Sigmoid colon (tissue), 7 donors: ENCODE measurements around the gene CLCN4. TPM values are rescaled to one million over a fixed set of nuclear protein-coding genes. Genes with fewer than 3 reads are reported as not detected.

ENCODE experiments used
- DNase-seq: peaks from one replicate; pipeline ENCODE4 v3.0.0-alpha.2; 2019
- H3K27ac ChIP-seq, 4 donors: fragments of 200-600 bp; sonication (generic); one replicate each; pipeline ENCODE4 v1.5.1; 2016 to 2019; ENCODE audit warnings: mild to moderate bottlenecking in 1 of 4
- H3K27me3 ChIP-seq, 3 donors: fragments of 200-600 bp; sonication (generic); one replicate each; pipeline ENCODE4 v1.5.1; 2019; ENCODE audit warnings: mild to moderate bottlenecking in 1 of 3
- H3K36me3 ChIP-seq, 4 donors: fragments of 200-600 bp; sonication (generic); one replicate each; pipeline ENCODE4 v1.5.1; 2016 to 2019
- H3K4me1 ChIP-seq, 4 donors: fragments of 200-600 bp; sonication (generic); one replicate each; pipeline ENCODE4 v1.5.1; 2017 to 2019
- H3K4me3 ChIP-seq, 4 donors: fragments of 200-600 bp; sonication (generic); one replicate each; pipeline ENCODE4 v1.5.1; 2017 to 2019; ENCODE audit warnings: mild to moderate bottlenecking in 2 of 4, moderate library complexity in 1 of 4
- H3K9me3 ChIP-seq, 4 donors: fragments of 200-600 bp in 3 of 4; sonication (generic) in 3 of 4; one replicate each; pipeline versions ENCODE4 v1.5.1 to v1.6.1; 2013 to 2019
- CTCF ChIP-seq, 4 experiments: fragments of 450-650 bp in 3 of 4; fragments of 200-600 bp in 1 of 4; IDR thresholded peaks; one replicate each; pipeline ENCODE4 v1.5.1; 2016 to 2019; ENCODE audit warnings: antibody characterized with exemption in 4 of 4, mild to moderate bottlenecking in 3 of 4, moderate library complexity in 2 of 4
- EP300 ChIP-seq, 4 donors: sonication (generic); formaldehyde crosslinking; IDR thresholded peaks; one replicate each; pipeline ENCODE4 v1.6.1; 2017; ENCODE audit warnings: antibody characterized with exemption in 4 of 4
- POLR2A ChIP-seq, 2 donors: fragments of 450-650 bp; IDR thresholded peaks; one replicate each; pipeline ENCODE4 v1.6.1; 2016; ENCODE audit warnings: antibody characterized with exemption in 2 of 2, mild to moderate bottlenecking in 2 of 2, moderate library complexity in 2 of 2
- POLR2AphosphoS5 ChIP-seq, 4 donors: sonication (generic); formaldehyde crosslinking; IDR thresholded peaks; one replicate each; pipeline ENCODE4 v1.6.1; 2017; ENCODE audit warnings: antibody characterized with exemption in 4 of 4
- WGBS, 2 donors: extraction: QIAGEN DNeasy Blood & Tissue Kit; methylation state at CpG; one replicate each; pipeline ENCODE4 v1.1.7; 2013; 5-methylcytosine and 5-hydroxymethylcytosine counted together
- intact Hi-C: fragments of 100-400 bp; cut with DNase I; formaldehyde crosslinking; loops from one replicate; pipeline ENCODE4 v1.15.1; 2023
- polyA plus RNA-seq, 3 donors: library from polyadenylated mRNA; stranded (reverse); fragments of 200-250 nt; gene quantifications; one replicate each; pipeline ENCODE4 v1.2.3, GENCODE V29; 2013
- total RNA-seq, 4 donors: library from RNA; depleted of rRNA; stranded (reverse); fragments of >200 nt; gene quantifications; one replicate each; pipeline ENCODE4 v1.1.0, GENCODE V29; 2016
- donor health status: healthy with polysubstance abuse.
- donor health status: Bipolar disorder and iron deficiency.
- donor health status: healthy.

CLCN4 gene
- total and polyA plus RNA-seq, 7 donors, result under 0.01 to 1.1 (median 0.71) TPM

GRCh38 chrX:10174810-10175209, 18.0 kb downstream of the CLCN4 start:
- no peak for TF ChIP-seq EP300 (IDR thresholded peaks at IDR 0.05)
- TF ChIP-seq POLR2AphosphoS5 (IDR thresholded peaks at IDR 0.05), result no peak
- TF ChIP-seq CTCF (IDR thresholded peaks at IDR 0.05), result no peak

GRCh38 chrX:10175319-10175871, 18.6 kb downstream of the CLCN4 start:
- DNase-seq, result peak; percentile 74
- H3K27ac ChIP-seq, result peak overlapping the region in 2 of 4 donors; percentile 37 to 64
- H3K27me3 ChIP-seq, result no peaks in the 10 kb centered on the region
- H3K36me3 ChIP-seq, result no peaks in the 10 kb centered on the region
- TF ChIP-seq EP300 (IDR thresholded peaks at IDR 0.05) (no peak), POLR2A (IDR thresholded peaks at IDR 0.05) (no peak), CTCF (IDR thresholded peaks at IDR 0.05) (no peak), POLR2AphosphoS5 (IDR thresholded peaks at IDR 0.05) (no peak)
- 86 to 89% methylated on average over 8 of the region's 8 CpGs for WGBS, 2 donors
- H3K9me3 ChIP-seq, result no peaks in the 10 kb centered on the region
- peaks cover 0 to 35% (median 15%) of the 10 kb centered on the region in 4 donors for H3K4me1 ChIP-seq
- H3K4me3 ChIP-seq, result no peak overlapping the region
- intact Hi-C loops, result no loop called here

More at GRCh38 chrX:10174810-10175209, 18.0 kb downstream of the CLCN4 start:
- H3K9me3 ChIP-seq, result no peaks in the 10 kb centered on the region
- no peaks in the 10 kb centered on the region for H3K36me3 ChIP-seq
- no peak overlapping the region for H3K4me3 ChIP-seq
- no peaks in the 10 kb centered on the region for H3K27me3 ChIP-seq
- 87 to 88% methylated on average over 7 of the region's 7 CpGs for WGBS, 2 donors
- DNase-seq, result no peak
- peaks cover 0 to 35% (median 15%) of the 10 kb centered on the region in 4 donors for H3K4me1 ChIP-seq
- intact Hi-C loops, result no loop called here
- H3K27ac ChIP-seq, result peak overlapping the region in 2 of 4 donors; percentile 37 to 64

- DNase-seq, result no peak
- TF ChIP-seq POLR2A (IDR thresholded peaks at IDR 0.05), result no peak
- no peak for TF ChIP-seq POLR2AphosphoS5 (IDR thresholded peaks at IDR 0.05)
- no peak for TF ChIP-seq EP300 (IDR thresholded peaks at IDR 0.05)
- TF ChIP-seq CTCF (IDR thresholded peaks at IDR 0.05), result no peak
- Histone ChIP-seq H3K4me1 (peaks cover 0 to 35% (median 15%) of the 10 kb centered on the region in 4 donors), H3K4me3 (no peak overlapping the region), H3K36me3 (no peaks in the 10 kb centered on the region), H3K27ac (peak overlapping the region in 2 of 4 donors; percentile 14 to 64), H3K27me3 (no peaks in the 10 kb centered on the region), H3K9me3 (no peaks in the 10 kb centered on the region)
- intact Hi-C loops, result no loop called here
- 23 to 50% methylated on average over 16 of the region's 16 CpGs for WGBS, 2 donors
Measured at GRCh38 chrX:10176121-10177003, 19.6 kb downstream of the CLCN4 start.

- Histone ChIP-seq H3K27ac (peak overlapping the region in 2 of 4 donors; percentile 45 to 46), H3K27me3 (no peaks in the 10 kb centered on the region), H3K4me3 (no peak overlapping the region), H3K36me3 (no peaks in the 10 kb centered on the region), H3K4me1 (peaks cover 0 to 35% (median 15%) of the 10 kb centered on the region in 4 donors), H3K9me3 (no peaks in the 10 kb centered on the region)
- no peak for TF ChIP-seq CTCF (IDR thresholded peaks at IDR 0.05)
- TF ChIP-seq POLR2A (IDR thresholded peaks at IDR 0.05), result no peak
- TF ChIP-seq EP300 (IDR thresholded peaks at IDR 0.05), result no peak
- TF ChIP-seq POLR2AphosphoS5 (IDR thresholded peaks at IDR 0.05), result no peak
- intact Hi-C loops, result no loop called here
- 73 to 91% methylated on average over 7 of the region's 7 CpGs for WGBS, 2 donors
- no peak for DNase-seq
Measured at GRCh38 chrX:10177004-10177396, 20.2 kb downstream of the CLCN4 start.
